Right renal cortex interstitium (tissue), 3 donors: ENCODE data around the gene BBOF1. TPM values are rescaled to one million over a fixed set of nuclear protein-coding genes. Genes with fewer than 3 reads are reported as not detected.

Source experiments
- DNase-seq, 3 donors: peaks; one replicate each; pipeline ENCODE4 v3.0.0-alpha.2; 2013; ENCODE audit warnings: low read depth in 3 of 3, low spot score in 2 of 3
- polyA plus RNA-seq, 3 donors: library from polyadenylated mRNA; unstranded; fragments of 120-200 nt; gene quantifications; one replicate each; pipeline ENCODE4 v1.2.1, GENCODE V29; 2013; ENCODE audit not compliant: insufficient read length in 3 of 3

The BBOF1 gene
- polyA plus RNA-seq, 3 donors: 14.9 to 16.1 (median 15.5) TPM

DNA sequence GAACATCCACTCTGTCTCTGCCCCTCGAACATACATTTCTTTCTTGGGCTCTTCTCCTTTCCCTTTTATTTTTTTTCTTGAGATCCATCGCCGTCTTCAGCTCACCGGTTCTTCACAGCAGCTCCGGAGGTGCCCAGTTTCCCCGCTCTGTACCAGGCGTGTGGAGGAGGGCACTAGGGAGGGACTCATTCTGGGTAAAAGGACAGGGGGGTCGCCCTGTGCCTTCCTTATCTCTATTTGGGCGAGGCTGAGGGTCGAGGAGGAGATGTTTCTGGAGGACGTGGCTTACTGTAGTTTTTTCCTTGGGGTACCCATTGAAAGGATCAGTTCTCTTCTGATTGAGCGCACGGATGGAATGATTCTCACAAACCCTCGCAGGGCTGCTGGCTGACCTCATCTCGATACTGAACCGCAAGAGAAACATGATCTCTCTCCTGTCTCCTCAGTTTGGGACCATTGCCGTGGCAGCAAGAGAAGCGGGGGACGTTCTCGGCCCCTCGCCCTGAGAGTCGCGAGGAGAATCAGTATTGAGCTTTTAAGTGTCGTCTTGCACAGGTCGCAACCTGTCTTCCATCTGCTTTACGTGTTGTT is 66.0 kb downstream of the BBOF1 start:
- peak; percentile 10 to 18 (median 17) for DNase-seq

DNA sequence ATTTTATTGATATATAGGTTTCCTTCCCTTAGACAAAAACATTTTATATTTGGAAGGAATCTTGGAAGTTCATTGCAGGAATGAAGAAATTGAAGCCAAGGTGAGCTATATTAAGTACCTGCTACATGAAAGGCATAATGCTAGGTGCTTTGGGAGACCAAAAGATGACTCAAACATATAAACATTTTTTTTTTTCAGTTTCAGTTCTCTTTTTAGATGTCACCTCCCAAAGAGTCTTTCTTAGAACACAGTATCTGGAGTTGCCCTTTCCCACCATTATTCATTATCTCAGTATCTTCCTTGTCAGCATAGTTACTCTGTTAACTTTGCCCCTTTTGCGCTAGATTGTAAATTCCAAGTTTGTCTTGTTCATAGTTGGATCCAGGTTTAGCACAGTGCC is 66.7 kb downstream of the BBOF1 start:
- no peak for DNase-seq

DNA sequence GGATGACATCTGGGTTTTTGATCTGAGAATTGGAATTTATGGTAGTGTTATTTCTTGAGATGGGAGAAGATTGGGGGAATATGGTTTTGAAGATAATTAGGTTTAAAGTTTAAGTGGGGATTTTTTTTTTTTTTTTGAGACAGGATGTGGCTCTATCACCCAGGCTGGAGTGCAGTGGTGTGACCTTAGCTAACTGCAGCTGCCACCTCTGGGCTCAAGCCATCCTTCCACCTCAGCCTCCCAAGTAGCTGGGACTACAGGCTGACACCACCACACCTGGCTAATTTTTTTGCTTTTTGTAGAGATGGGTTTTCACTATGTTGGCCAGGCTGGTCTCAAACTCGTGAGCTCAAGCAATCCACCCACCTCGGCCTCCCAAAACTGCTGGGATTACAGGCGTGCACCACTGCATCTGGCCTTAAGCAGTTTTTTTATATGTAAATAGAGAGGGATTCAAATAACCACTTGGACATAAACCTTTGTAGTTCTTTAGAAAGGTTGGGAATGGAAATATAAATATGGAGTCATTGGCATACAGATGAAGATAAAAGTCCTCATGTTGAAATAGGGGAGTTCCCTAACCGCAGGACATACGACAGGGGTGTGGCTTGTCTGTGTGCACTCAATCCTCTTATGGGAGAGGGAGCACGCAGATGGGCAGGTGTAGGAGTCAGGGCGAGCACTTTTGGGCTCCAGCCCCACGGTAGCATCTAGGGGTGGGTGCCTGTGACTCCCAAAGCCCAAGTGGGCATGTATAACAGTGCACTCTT is 70.3 kb downstream of the BBOF1 start:
- no peak for DNase-seq

DNA sequence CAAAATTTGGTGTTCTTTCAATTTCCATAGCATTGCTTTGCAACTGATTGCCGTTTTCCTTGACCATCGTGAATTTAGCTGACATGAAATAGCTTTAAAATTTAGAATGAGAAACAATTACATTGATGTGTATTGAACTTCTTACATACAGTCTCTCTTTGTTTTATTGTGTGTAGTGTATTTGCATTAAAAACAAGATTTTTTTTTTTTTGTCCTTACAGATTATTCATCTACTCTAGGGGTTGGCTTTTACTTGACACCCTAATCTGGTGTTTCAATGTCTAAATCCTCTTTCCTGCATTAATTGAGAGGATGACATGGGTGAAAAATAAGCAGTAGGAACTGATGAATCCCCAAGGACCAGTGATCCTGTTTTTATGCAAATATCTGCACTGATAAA is 86.2 kb downstream of the BBOF1 start:
- DNase-seq: no peak

DNA sequence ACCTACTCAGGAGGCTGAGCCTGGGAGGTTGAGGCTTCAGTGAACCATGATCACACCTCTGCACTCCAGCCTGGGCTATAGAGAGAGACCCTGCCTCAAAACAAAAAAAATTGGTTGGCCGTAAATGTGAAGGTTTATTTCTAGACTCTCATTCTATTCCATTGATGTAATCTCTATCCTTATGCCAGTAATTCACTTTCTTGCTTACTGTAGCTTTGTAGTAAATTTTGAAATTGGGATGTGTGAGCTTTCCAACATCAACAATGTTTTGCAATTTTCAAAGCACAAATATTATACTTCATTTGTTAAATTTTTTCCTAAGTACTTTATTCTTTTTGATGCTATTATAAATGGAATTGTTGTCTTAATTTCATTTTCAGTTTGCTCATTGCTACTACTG is 90.2 kb downstream of the BBOF1 start:
- no peak for DNase-seq

DNA sequence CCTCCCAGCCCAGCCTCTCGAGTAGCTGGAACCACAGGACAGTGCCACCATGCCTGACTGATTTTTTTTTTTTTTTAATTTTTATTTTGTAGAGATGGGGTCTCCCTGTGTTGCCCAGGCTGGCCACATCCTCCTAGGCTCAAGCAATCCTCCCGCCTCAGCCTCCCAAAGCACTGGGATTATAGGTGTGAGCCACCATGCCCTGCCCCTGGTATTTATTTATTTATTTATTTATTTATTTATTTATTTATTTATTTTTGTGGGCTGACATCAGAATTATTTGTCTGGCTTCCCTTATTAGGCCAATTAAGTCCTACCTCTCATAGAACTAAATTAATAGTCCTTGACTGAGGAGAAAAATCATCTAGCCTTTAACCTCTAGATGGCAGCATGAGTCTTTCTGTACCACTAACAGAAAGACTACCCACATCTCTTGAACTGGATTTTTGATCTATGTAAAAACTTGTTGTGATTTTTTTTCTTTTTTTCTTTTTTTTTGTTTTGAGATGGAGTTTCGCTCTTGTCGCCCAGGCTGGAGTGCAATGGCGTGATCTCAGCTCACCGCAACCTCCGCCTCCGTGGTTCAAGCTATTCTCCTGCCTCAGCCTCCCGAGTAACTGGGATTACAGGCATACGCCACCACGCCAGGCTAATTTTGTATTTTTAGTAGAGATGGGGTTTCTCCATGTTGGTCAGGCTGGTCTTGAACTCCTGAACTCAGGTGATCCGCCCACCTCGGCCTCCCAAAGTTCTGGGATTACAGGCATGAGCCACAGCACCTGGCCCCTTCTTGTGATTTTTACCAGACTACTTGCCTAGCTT is 92.5 kb downstream of the BBOF1 start:
- DNase-seq: peak; percentile 31 to 55 (median 38)

Other genes starting within 250 kb of the BBOF1 start
- 10 to 100 TPM; 16.8 to 34.0 (median 26.3) TPM for gene PTGR2, start 167.5 kb upstream of the BBOF1 start, polyA plus RNA-seq
- 10 to 100 TPM; 57.7 to 62.2 (median 60.8) TPM for gene ZNF410, start 132.5 kb upstream of the BBOF1 start, polyA plus RNA-seq
- gene FAM161B, start 69.3 kb upstream of the BBOF1 start, polyA plus RNA-seq: 10 to 100 TPM; 14.0 to 18.8 (median 14.6) TPM
- gene COQ6, start 69.0 kb upstream of the BBOF1 start, polyA plus RNA-seq: 10 to 100 TPM; 26.1 to 30.5 (median 30.0) TPM
- gene ENTPD5, start 61 bp upstream of the BBOF1 start, polyA plus RNA-seq: 10 to 100 TPM; 48.2 to 56.0 (median 50.9) TPM
- gene ALDH6A1, start 65.1 kb downstream of the BBOF1 start, polyA plus RNA-seq: 100 to 1,000 TPM in 2 of 3 donors, 10 to 100 TPM in 1; 98.1 to 124 (median 117) TPM
- 10 to 100 TPM; 18.9 to 22.0 (median 19.8) TPM for gene LIN52, start 65.6 kb downstream of the BBOF1 start, polyA plus RNA-seq
- under 1 TPM in 1 of 3 donors, not detected in 2; 0.08 TPM for gene VSX2, start 220.1 kb downstream of the BBOF1 start, polyA plus RNA-seq